HepG2 (cell line): ENCODE measurements around the gene CNNM2. TPM values are rescaled to one million over a fixed set of nuclear protein-coding genes. Genes with fewer than 3 reads are reported as not detected.

Experiments used
- ATF1 ChIP-seq: IDR thresholded peaks from 2 replicates; pipeline ENCODE4 v1.6.1; 2016; ENCODE audit warnings: mild to moderate bottlenecking, control low read depth
- CEBPB ChIP-seq: IDR thresholded peaks from 2 replicates; pipeline ENCODE4 v1.6.1; 2011; ENCODE audit warnings: low read depth, low read length, improper control_type of control experiment, borderline replicate concordance
- EP300 ChIP-seq, 3 experiments: sonication (generic) in 1 of 3; formaldehyde crosslinking in 1 of 3; IDR thresholded peaks; 2 replicates each; pipeline versions ENCODE4 v1.5.1 to v1.6.1; 2011 to 2020; ENCODE audit warnings: low read depth in 2 of 3, low read length in 2 of 3, borderline replicate concordance in 1 of 3, improper control_type of control experiment in 1 of 3, mild to moderate bottlenecking in 1 of 3, missing genetic modification reagents in 1 of 3, moderate library complexity in 1 of 3
- HDAC1 ChIP-seq: sonication (generic); formaldehyde crosslinking; IDR thresholded peaks from 2 replicates; pipeline ENCODE4 v1.5.1; 2020; ENCODE audit warnings: mild to moderate bottlenecking, missing genetic modification reagents
- KAT8 ChIP-seq: IDR thresholded peaks from 2 replicates; pipeline ENCODE4 v1.6.1; 2016; ENCODE audit warnings: missing genetic modification reagents, missing compliant biosample characterization
- PPARG ChIP-seq: conservative IDR thresholded peaks from 2 replicates; pipeline ENCODE4 v1.6.1; 2016; ENCODE audit warnings: missing biosample characterization, missing genetic modification reagents
- RARA ChIP-seq: IDR thresholded peaks from 2 replicates; pipeline ENCODE4 v1.6.1; 2016; ENCODE audit warnings: missing genetic modification reagents, missing compliant biosample characterization
- RBM22 ChIP-seq: fragments of 200-400 bp; formaldehyde crosslinking; optimal IDR thresholded peaks from 2 replicates; pipeline ENCODE3; 2017; ENCODE audit warnings: mild to moderate bottlenecking, low read length, moderate library complexity
- SUZ12 ChIP-seq: fragments of 150-350 bp; IDR thresholded peaks from 2 replicates; pipeline ENCODE4 v1.6.1; 2014; ENCODE audit warnings: low read depth, low read length
- XRCC5 ChIP-seq: fragments of 200-400 bp; formaldehyde crosslinking; optimal IDR thresholded peaks from 2 replicates; pipeline ENCODE3; 2017; ENCODE audit warnings: mild to moderate bottlenecking, low read length
- ZBTB8A ChIP-seq: sonication (generic); formaldehyde crosslinking; IDR thresholded peaks from 2 replicates; pipeline ENCODE4 v1.4.0; 2020; ENCODE audit warnings: mild to moderate bottlenecking, low read depth, missing genetic modification reagents, borderline replicate concordance
- ZKSCAN8 ChIP-seq: IDR thresholded peaks from 2 replicates; pipeline ENCODE4 v1.6.1; 2016; ENCODE audit warnings: borderline replicate concordance, missing genetic modification reagents, missing compliant biosample characterization
- ZNF225 ChIP-seq: sonication (generic); formaldehyde crosslinking; IDR thresholded peaks from 2 replicates; pipeline ENCODE4 v1.4.0; 2020; ENCODE audit warnings: mild to moderate bottlenecking, missing genetic modification reagents
- ZNF331 ChIP-seq: sonication (generic); formaldehyde crosslinking; IDR thresholded peaks from 2 replicates; pipeline ENCODE4 v1.4.0; 2020; ENCODE audit warnings: missing genetic modification reagents
- ZNF660 ChIP-seq: sonication (generic); formaldehyde crosslinking; IDR thresholded peaks from 2 replicates; pipeline ENCODE4 v1.5.1; 2020; ENCODE audit warnings: mild to moderate bottlenecking, low read depth, missing genetic modification reagents, borderline replicate concordance
- polyA plus RNA-seq, 8 experiments: library from polyadenylated mRNA; depleted of rRNA in 3 of 8; stranded (reverse) in 7 of 8; unstranded in 1 of 8; fragments of >200 nt; fragmentation: Illumina TruSeq in 4 of 8; extraction: Trizol in 4 of 8; gene quantifications; 2 replicates each; pipeline versions ENCODE4 v1.2.1 to v1.2.3, GENCODE V29; 2011 to 2016; ENCODE audit warnings: low read depth in 4 of 8, missing spikeins in 1 of 8, mixed read lengths in 1 of 8; ENCODE audit not compliant: insufficient read depth in 1 of 8
- total RNA-seq, 5 experiments: library from RNA; depleted of rRNA; stranded (reverse); fragments of >200 nt; fragmentation: Illumina TruSeq; extraction: Trizol; gene quantifications; 2 replicates each; pipeline ENCODE4 v1.2.3, GENCODE V29; 2016; ENCODE audit warnings: low read depth in 1 of 5
- TF ChIP-seq, protein P1 (sequence below): sonication (generic); formaldehyde crosslinking; IDR thresholded peaks from 2 replicates; pipeline ENCODE4 v1.4.0; 2020; ENCODE audit warnings: missing genetic modification reagents
- TF ChIP-seq, protein P2 (sequence below): IDR thresholded peaks from 2 replicates; pipeline ENCODE4 v1.6.1; 2018; ENCODE audit warnings: missing genetic modification reagents
- TF ChIP-seq, protein P3 (sequence below): IDR thresholded peaks from 2 replicates; pipeline ENCODE4 v1.6.1; 2012; ENCODE audit warnings: low read depth, low read length, improper control_type of control experiment
- TF ChIP-seq, protein P4 (sequence below), 2 experiments: sonication (generic) in 1 of 2; formaldehyde crosslinking in 1 of 2; IDR thresholded peaks; 2 replicates each; pipeline versions ENCODE4 v1.4.0 to v1.6.1; 2016 to 2020; ENCODE audit warnings: borderline replicate concordance in 1 of 2, low read depth in 1 of 2, mild to moderate bottlenecking in 1 of 2, missing genetic modification reagents in 1 of 2

Gene CNNM2
- total and polyA plus RNA-seq, 2 of the 13 experiments (the other 11 are each of a cell fraction or from before 2014, with no cell fraction given), result 7.1 to 9.0 TPM

DNA sequence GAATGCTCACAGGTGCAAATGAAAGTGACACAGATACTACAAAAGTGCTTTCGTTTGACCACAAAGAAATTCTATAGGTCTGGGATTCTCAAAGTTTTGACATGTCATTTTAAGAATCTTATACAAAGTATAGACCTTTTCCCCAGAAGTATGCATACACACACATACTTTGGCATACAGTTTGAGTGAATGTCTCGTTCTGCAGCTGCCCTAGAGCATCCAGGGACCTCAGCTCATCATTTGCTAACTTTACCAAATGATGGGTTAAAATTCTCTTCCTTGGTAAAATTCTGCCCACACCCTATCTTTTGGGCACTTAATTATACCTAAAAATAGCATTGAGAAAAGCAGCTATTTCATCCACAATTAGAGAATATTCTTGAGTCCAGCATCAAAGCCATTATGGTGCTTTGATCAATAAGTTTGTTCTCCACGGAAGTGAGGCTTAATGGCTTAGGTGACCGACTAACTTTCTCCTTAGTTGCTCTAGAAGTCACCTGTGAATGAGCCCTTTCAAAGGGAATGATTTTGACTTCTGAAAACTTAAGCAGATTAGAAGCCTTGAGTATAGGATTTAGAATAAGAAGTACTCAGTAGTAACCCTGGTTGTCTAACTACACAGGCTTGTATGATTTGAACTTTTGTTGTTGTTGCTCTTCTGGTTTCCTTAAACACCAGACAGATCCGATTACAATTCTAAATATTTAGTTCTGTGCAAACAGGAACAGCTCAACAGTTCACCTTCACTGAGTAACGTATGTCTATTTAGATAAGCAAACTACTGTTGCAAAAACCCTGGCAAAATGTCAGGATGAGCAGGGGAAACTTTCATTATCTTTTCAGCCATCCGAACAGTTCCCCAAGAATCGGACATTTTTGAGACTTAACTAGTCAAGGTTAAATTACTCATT, 70.6 kb downstream of the CNNM2 start (continued):
- TF ChIP-seq, protein P1, sequence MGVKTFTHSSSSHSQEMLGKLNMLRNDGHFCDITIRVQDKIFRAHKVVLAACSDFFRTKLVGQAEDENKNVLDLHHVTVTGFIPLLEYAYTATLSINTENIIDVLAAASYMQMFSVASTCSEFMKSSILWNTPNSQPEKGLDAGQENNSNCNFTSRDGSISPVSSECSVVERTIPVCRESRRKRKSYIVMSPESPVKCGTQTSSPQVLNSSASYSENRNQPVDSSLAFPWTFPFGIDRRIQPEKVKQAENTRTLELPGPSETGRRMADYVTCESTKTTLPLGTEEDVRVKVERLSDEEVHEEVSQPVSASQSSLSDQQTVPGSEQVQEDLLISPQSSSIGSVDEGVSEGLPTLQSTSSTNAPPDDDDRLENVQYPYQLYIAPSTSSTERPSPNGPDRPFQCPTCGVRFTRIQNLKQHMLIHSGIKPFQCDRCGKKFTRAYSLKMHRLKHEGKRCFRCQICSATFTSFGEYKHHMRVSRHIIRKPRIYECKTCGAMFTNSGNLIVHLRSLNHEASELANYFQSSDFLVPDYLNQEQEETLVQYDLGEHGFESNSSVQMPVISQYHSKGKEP (CRISPR knock-in tag), result no peak
- TF ChIP-seq RBM22 (no peak), KAT8 (CRISPR knock-in tag) (peak; percentile 68), EP300 (IDR thresholded peaks at IDR 0.05; ENCODE audit: low read depth in 2 of 2, low read length in 2 of 2) (peak in 1 of 2 experiments; percentile 91; a peak in 2 of 4 replicates), EP300 (CRISPR knock-in tag; IDR thresholded peaks at IDR 0.05; ENCODE audit: borderline replicate concordance) (peak; percentile 67; the same call in 1 of the 2 replicates), ZBTB8A (CRISPR knock-in tag) (no peak), SUZ12 (no peak), PPARG (CRISPR knock-in tag) (peak; percentile 68), ZNF660 (CRISPR knock-in tag) (no peak), XRCC5 (no peak), CEBPB (peak; percentile 82), RARA (CRISPR knock-in tag) (peak; percentile 73), HDAC1 (peak; percentile 77), ZNF331 (CRISPR knock-in tag) (peak; percentile 69), ATF1 (CRISPR knock-in tag) (peak; percentile 39; the same call in 1 of the 2 replicates), ZKSCAN8 (CRISPR knock-in tag) (peak; percentile 46; the same call in 1 of the 2 replicates), ZNF225 (CRISPR knock-in tag) (no peak)
- TF ChIP-seq, protein P2, sequence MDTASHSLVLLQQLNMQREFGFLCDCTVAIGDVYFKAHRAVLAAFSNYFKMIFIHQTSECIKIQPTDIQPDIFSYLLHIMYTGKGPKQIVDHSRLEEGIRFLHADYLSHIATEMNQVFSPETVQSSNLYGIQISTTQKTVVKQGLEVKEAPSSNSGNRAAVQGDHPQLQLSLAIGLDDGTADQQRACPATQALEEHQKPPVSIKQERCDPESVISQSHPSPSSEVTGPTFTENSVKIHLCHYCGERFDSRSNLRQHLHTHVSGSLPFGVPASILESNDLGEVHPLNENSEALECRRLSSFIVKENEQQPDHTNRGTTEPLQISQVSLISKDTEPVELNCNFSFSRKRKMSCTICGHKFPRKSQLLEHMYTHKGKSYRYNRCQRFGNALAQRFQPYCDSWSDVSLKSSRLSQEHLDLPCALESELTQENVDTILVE (CRISPR knock-in tag), result peak; percentile 72; the same call in 1 of the 2 replicates
- TF ChIP-seq, protein P3, sequence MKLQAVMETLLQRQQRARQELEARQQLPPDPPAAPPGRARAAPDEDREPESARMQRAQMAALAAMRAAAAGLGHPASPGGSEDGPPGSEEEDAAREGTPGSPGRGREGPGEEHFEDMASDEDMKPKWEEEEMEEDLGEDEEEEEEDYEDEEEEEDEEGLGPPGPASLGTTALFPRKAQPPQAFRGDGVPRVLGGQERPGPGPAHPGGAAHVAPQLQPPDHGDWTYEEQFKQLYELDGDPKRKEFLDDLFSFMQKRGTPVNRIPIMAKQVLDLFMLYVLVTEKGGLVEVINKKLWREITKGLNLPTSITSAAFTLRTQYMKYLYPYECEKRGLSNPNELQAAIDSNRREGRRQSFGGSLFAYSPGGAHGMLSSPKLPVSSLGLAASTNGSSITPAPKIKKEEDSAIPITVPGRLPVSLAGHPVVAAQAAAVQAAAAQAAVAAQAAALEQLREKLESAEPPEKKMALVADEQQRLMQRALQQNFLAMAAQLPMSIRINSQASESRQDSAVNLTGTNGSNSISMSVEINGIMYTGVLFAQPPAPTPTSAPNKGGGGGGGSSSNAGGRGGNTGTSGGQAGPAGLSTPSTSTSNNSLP, result peak; percentile 61; the same call in 1 of the 2 replicates
- TF ChIP-seq, protein P4, sequence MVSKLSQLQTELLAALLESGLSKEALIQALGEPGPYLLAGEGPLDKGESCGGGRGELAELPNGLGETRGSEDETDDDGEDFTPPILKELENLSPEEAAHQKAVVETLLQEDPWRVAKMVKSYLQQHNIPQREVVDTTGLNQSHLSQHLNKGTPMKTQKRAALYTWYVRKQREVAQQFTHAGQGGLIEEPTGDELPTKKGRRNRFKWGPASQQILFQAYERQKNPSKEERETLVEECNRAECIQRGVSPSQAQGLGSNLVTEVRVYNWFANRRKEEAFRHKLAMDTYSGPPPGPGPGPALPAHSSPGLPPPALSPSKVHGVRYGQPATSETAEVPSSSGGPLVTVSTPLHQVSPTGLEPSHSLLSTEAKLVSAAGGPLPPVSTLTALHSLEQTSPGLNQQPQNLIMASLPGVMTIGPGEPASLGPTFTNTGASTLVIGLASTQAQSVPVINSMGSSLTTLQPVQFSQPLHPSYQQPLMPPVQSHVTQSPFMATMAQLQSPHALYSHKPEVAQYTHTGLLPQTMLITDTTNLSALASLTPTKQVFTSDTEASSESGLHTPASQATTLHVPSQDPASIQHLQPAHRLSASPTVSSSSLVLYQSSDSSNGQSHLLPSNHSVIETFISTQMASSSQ (IDR thresholded peaks at IDR 0.05; ENCODE audit: low read depth), result peak; percentile 32; the same call in 1 of the 2 replicates
- TF ChIP-seq, protein P4 (CRISPR knock-in tag; IDR thresholded peaks at IDR 0.05; ENCODE audit: borderline replicate concordance), result no peak
